KMS-11 (cell line): ENCODE results near the gene PTK6.
"Not testable (repeated sequence)": the region's sequence is repeated elsewhere in the genome, so short reads cannot be mapped to it uniquely, and the experiment has no call there.

Experiments
- H2AFZ ChIP-seq: fragments of 200-600 bp; sonication (generic); 2 replicates; pipeline ENCODE4 v1.6.1; 2016; ENCODE audit warnings: antibody characterized with exemption, mixed run types, low read depth
- H3K27ac ChIP-seq: fragments of 200-600 bp; sonication (generic); 2 replicates; pipeline ENCODE4 v1.6.1; 2016; ENCODE audit warnings: mild to moderate bottlenecking, mixed run types
- H3K27me3 ChIP-seq: fragments of 200-600 bp; sonication (generic); 2 replicates; pipeline ENCODE4 v1.6.1; 2017; ENCODE audit warnings: mild to moderate bottlenecking, low read depth, mixed run types, moderate library complexity; ENCODE audit not compliant: insufficient read depth
- H3K36me3 ChIP-seq: fragments of 200-600 bp; sonication (generic); 2 replicates; pipeline ENCODE4 v1.6.1; 2017; ENCODE audit warnings: mild to moderate bottlenecking, mixed run types; ENCODE audit not compliant: insufficient read depth
- H3K4me1 ChIP-seq: fragments of 200-600 bp; sonication (generic); 2 replicates; pipeline ENCODE4 v1.6.1; 2016; ENCODE audit warnings: mild to moderate bottlenecking, low read depth, mixed run types; ENCODE audit not compliant: poor library complexity, severe bottlenecking
- H3K4me2 ChIP-seq: fragments of 200-600 bp; sonication (generic); 2 replicates; pipeline ENCODE4 v1.7.0; 2016; ENCODE audit warnings: mild to moderate bottlenecking, mixed run types
- H3K4me3 ChIP-seq: fragments of 200-600 bp; sonication (generic); IDR thresholded peaks from 2 replicates; pipeline ENCODE4 v1.6.1; 2017; ENCODE audit warnings: low read depth, low read length, mixed read lengths; ENCODE audit not compliant: insufficient read depth
- H3K79me2 ChIP-seq: fragments of 200-600 bp; sonication (generic); 2 replicates; pipeline ENCODE4 v1.6.1; 2016; ENCODE audit warnings: low read depth, mixed run types; ENCODE audit not compliant: insufficient read depth
- H3K9ac ChIP-seq: fragments of 200-600 bp; sonication (generic); 2 replicates; pipeline ENCODE4 v1.6.1; 2016; ENCODE audit warnings: mild to moderate bottlenecking, mixed run types
- H4K20me1 ChIP-seq: fragments of 200-600 bp; sonication (generic); 2 replicates; pipeline ENCODE4 v1.6.1; 2016; ENCODE audit warnings: mild to moderate bottlenecking, mixed run types; ENCODE audit not compliant: insufficient read depth
- TF ChIP-seq, protein P1 (sequence below): fragments of 200-600 bp; sonication (generic); conservative IDR thresholded peaks from 2 replicates; pipeline ENCODE4 v1.6.1; 2017; ENCODE audit warnings: low read depth, mild to moderate bottlenecking, antibody characterized with exemption, low read length, moderate library complexity, mixed read lengths

The PTK6 gene

DNA sequence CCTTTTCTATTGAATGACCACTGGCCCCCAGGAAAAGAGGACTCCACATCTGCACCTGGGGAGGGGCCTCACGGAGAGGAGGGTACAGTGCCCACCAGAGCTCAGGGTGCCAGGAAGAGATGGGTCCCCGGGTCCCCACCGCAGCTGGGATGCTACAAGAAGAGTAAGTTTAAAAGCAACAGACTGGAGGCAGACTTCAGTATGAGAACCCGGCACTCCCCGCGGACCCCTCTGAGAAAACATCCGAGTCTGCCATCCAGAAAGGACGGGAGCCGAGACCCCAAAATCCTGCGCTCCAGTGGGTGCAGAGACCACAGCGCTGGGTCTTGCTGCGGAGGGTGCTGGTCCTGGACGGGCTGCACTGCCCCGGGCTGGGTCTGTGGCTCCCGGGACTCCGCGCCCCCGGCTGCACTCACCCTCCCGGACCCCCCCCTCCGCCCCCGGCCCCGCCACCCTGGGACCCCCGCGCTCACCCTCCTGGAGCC, 36.5 kb upstream of the PTK6 start:
- H4K20me1 ChIP-seq: no peaks in the 10 kb centered on the region
- peak overlapping the region; percentile 67 for H3K4me2 ChIP-seq
- peak overlapping the region; percentile 25; the same call in 1 of the 2 replicates for H2AFZ ChIP-seq
- peaks cover 58% of the 10 kb centered on the region for H3K27me3 ChIP-seq
- H3K9ac ChIP-seq: peak overlapping the region; percentile 57; the same call in 1 of the 2 replicates
- H3K36me3 ChIP-seq: no peaks in the 10 kb centered on the region
- H3K4me1 ChIP-seq: peaks cover 17% of the 10 kb centered on the region
- H3K4me3 ChIP-seq: no peak overlapping the region
- no peak overlapping the region for H3K27ac ChIP-seq
- TF ChIP-seq, protein P1, sequence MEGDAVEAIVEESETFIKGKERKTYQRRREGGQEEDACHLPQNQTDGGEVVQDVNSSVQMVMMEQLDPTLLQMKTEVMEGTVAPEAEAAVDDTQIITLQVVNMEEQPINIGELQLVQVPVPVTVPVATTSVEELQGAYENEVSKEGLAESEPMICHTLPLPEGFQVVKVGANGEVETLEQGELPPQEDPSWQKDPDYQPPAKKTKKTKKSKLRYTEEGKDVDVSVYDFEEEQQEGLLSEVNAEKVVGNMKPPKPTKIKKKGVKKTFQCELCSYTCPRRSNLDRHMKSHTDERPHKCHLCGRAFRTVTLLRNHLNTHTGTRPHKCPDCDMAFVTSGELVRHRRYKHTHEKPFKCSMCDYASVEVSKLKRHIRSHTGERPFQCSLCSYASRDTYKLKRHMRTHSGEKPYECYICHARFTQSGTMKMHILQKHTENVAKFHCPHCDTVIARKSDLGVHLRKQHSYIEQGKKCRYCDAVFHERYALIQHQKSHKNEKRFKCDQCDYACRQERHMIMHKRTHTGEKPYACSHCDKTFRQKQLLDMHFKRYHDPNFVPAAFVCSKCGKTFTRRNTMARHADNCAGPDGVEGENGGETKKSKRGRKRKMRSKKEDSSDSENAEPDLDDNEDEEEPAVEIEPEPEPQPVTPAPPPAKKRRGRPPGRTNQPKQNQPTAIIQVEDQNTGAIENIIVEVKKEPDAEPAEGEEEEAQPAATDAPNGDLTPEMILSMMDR: no peak
- H3K79me2 ChIP-seq: no peaks in the 10 kb centered on the region

DNA sequence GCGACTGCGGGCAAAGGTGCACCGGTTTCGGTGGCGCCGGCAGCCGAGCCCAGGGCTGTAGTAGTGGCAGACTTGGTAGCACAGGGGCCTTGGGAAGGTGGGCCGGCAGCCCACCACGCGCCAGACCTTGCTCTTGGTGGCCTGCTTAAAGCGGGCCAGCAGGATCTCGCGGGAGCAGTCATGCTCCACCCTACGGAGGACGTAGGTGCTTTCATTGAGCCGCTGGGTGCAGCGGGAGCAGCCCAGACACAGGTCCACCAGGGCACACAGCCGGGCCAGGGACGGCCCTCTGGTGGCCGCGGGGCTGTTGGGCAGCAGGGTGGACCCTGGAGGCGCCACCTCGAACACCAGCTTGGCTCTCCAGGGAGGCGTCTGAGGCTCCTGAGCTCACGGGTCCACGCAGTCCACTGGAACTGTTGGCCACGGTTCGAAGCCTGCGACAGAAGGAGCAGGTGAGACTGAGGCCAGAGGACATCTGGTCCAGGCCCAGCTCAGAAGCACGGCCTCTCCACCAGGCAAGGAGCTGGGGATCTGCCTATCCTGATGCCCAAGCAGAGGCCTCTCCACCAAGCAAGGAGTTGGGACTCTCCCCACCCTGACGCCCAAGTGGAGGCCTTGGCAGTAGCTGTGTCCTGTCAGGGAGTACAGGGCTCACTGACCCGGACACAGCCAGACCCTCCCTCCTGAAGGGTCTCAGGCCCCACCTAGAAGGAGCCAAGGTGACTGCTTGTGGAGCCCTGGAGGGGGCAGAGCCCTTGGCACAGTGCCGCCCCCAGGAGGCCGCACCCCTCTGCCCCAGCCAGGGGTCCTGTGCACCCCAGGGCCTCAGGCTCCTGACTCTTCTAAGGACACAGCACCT, 35.8 kb upstream of the PTK6 start:
- Histone ChIP-seq H3K4me2 (peak overlapping the region; percentile 67), H3K9ac (peak overlapping the region; percentile 57; the same call in 1 of the 2 replicates), H3K36me3 (no peaks in the 10 kb centered on the region), H2AFZ (no peak overlapping the region), H3K4me1 (peaks cover 24% of the 10 kb centered on the region), H4K20me1 (no peaks in the 10 kb centered on the region), H3K27ac (no peak overlapping the region), H3K4me3 (no peak overlapping the region), H3K79me2 (no peaks in the 10 kb centered on the region), H3K27me3 (peaks cover 51% of the 10 kb centered on the region)
- TF ChIP-seq, protein P1: no peak

DNA sequence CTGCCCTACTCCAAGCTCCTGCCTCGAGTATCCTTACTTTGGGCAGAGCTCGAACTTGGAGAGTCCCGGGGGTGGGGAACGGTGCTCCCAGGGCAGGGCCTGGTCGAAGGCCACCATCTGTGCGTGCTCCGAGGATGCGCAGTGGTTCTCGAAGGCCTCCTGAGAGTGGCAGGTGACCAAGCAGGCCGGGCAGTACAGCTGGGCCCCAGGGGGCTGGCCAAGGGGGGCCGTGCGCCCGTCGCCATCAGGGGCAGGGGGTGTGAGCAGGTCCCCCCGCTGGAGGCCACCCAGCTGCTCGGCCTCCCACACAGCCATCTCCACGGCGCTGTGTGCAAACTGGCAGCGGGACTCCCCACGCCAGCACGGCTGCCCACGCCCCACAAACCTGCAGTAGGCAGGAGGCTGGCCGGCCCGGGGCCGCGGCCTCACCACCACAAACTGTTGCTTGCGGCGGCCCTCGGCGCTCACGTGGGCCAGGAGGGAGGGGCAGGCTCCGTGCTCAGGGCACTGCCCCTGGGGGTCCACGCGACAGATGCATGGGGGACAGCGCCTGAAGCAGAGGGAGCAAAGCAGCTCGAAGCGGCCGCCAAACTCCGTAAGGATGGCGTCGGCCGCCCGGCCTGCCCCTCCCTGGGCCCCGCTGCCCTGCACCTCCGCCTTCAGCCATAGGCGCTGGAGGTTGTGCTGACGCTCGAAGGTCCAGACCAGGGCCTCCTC, 35.1 kb upstream of the PTK6 start:
- Histone ChIP-seq H3K36me3 (no peaks in the 10 kb centered on the region), H3K79me2 (no peaks in the 10 kb centered on the region), H2AFZ (no peak overlapping the region), H3K9ac (no peak overlapping the region), H3K4me3 (no peak overlapping the region), H3K4me2 (no peak overlapping the region), H4K20me1 (no peaks in the 10 kb centered on the region), H3K4me1 (peaks cover 32% of the 10 kb centered on the region), H3K27ac (no peak overlapping the region), H3K27me3 (peaks cover 43% of the 10 kb centered on the region)
- TF ChIP-seq, protein P1: no peak

DNA sequence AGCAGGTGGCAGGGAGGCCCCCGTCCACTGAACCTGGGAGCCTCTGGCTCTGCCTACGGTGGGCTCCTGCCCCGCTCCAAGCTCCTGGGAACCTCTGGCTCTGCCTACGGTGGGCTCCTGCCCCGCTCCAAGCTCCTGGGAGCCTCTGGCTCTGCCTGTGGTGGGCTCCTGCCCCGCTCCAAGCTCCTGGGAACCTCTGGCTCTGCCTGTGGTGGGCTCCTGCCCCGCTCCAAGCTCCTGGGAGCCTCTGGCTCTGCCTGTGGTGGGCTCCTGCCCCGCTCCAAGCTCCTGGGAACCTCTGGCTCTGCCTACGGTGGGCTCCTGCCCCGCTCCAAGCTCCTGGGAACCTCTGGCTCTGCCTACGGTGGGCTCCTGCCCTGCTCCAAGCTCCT, 33.9 kb upstream of the PTK6 start:
- not testable (repeated sequence) for H3K27ac ChIP-seq, H4K20me1 ChIP-seq, H3K79me2 ChIP-seq, H3K9ac ChIP-seq, H3K36me3 ChIP-seq, H2AFZ ChIP-seq, H3K4me2 ChIP-seq, H3K4me3 ChIP-seq
- Histone ChIP-seq H3K4me1 (peaks cover 32% of the 10 kb centered on the region), H3K27me3 (peaks cover 31% of the 10 kb centered on the region)
